Activated CD8-positive, alpha-beta T cell treated with anti-CD3 and anti-CD28 coated beads for 36 hours (primary cell): ENCODE results near the gene ATP2B2. TPM values are rescaled to one million over a fixed set of nuclear protein-coding genes. Genes with fewer than 3 reads are reported as not detected.
A peak's percentile ranks its signal among the peaks of the same experiment; 100 is the strongest.

Experiments
- ATAC-seq: fragments of 200-7000 bp; cut with Tn5 transposase; one replicate; pipeline ENCODE4 v1.10.0; 2021; ENCODE audit warnings: mild to moderate bottlenecking, moderate library complexity
- CTCF ChIA-PET: fragments of 350-600 bp; sonication (Branson Sonifier 250); formaldehyde crosslinking; loops from one replicate; lab custom pipeline; 2021; ENCODE audit warnings: antibody characterized with exemption; lab: Charles Lee
- POLR2A ChIA-PET: fragments of 350-600 bp; sonication (Branson Sonifier 250); formaldehyde crosslinking; loops from one replicate; lab custom pipeline; 2021; ENCODE audit warnings: antibody characterized with exemption; lab: Charles Lee
- DNase-seq: peaks from one replicate; pipeline ENCODE4 v3.0.0-alpha.2; 2020
- H3K27ac Mint-ChIP-seq: one replicate; pipeline ENCODE4 v1.8.0; 2021; ENCODE audit warnings: mild to moderate bottlenecking, mixed read lengths
- H3K27me3 Mint-ChIP-seq: one replicate; pipeline ENCODE4 v1.8.0; 2021; ENCODE audit warnings: mixed read lengths
- H3K36me3 Mint-ChIP-seq: one replicate; pipeline ENCODE4 v1.8.0; 2021; ENCODE audit warnings: low read depth, mixed read lengths
- H3K4me1 Mint-ChIP-seq: one replicate; pipeline ENCODE4 v1.8.0; 2021; ENCODE audit warnings: low read depth, mixed read lengths
- H3K4me3 Mint-ChIP-seq: one replicate; pipeline ENCODE4 v1.8.0; 2021; ENCODE audit warnings: mild to moderate bottlenecking, moderate library complexity, mixed read lengths
- H3K9me3 Mint-ChIP-seq: one replicate; pipeline ENCODE4 v1.8.0; 2021; ENCODE audit warnings: mixed read lengths
- CTCF ChIP-seq: fragments of 200-600 bp; IDR thresholded peaks from one replicate; pipeline ENCODE4 v1.8.0; 2022; ENCODE audit warnings: antibody characterized with exemption, mild to moderate bottlenecking
- intact Hi-C: fragments of 100-400 bp; cut with micrococcal nuclease; formaldehyde crosslinking; loops from one replicate; pipeline ENCODE4 v1.10.0; 2022
- total RNA-seq, 2 experiments: library from RNA; stranded (reverse); gene quantifications; one replicate each; pipeline ENCODE4 v1.2.3, GENCODE V29; 2021

Gene ATP2B2
- total RNA-seq, 2 experiments from 2014 or later = not detected

- no peak for TF ChIP-seq CTCF
- intact Hi-C loops = no loop called here
- ChIA-PET CTCF (no interaction called here), POLR2A (no interaction called here)
- peaks cover 3% of the 10 kb centered on the region for H3K27me3 Mint-ChIP-seq
- no peak overlapping the region for H3K27ac Mint-ChIP-seq
- DNase-seq (no peak), ATAC-seq (no peak)
- H3K36me3 Mint-ChIP-seq = no peaks in the 10 kb centered on the region
- no peaks in the 10 kb centered on the region for H3K9me3 Mint-ChIP-seq
- no peak overlapping the region for H3K4me3 Mint-ChIP-seq
- H3K4me1 Mint-ChIP-seq = peaks cover 3% of the 10 kb centered on the region
Observed at GRCh38 chr3:10447110-10447509, 58.3 kb downstream of the ATP2B2 start.

DNA sequence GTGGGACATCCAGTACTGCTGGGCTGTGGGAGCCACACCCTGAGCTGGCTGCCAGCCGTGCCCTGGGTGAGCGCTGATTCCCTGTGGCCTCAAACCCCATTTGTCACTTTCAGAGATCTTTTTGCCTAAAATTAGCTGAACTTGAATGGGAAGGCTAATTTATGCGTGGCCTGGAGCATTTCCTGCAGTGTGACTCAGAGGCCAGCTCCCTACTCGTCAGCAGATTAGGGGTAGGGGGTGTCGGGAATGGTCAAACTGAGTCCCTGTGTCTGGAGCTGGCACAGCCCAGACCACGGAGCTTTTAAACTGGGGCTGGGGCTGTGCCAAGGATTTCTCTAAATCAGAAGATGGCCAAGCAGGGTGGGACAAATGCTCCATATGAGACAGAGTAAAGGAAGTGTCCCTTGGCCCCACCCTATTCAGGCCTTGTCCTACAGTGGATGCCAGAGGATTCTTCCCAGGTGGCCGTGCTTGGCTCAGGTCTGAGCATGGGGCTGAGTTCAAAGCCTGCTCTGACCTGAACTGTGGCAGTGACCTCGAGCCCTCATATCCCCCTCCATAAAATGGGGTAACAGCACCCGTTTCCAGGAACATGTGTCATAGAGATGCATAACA, 59.7 kb downstream of the ATP2B2 start:
- Mint-ChIP-seq H3K36me3 (no peaks in the 10 kb centered on the region), H3K4me3 (no peak overlapping the region), H3K27me3 (peaks cover 3% of the 10 kb centered on the region), H3K9me3 (no peaks in the 10 kb centered on the region), H3K27ac (no peak overlapping the region), H3K4me1 (peaks cover 3% of the 10 kb centered on the region)
- ChIA-PET POLR2A (no interaction called here), CTCF (no interaction called here)
- no peak for TF ChIP-seq CTCF
- DNase-seq (no peak), ATAC-seq (no peak)
- intact Hi-C loops = no loop called here

DNA sequence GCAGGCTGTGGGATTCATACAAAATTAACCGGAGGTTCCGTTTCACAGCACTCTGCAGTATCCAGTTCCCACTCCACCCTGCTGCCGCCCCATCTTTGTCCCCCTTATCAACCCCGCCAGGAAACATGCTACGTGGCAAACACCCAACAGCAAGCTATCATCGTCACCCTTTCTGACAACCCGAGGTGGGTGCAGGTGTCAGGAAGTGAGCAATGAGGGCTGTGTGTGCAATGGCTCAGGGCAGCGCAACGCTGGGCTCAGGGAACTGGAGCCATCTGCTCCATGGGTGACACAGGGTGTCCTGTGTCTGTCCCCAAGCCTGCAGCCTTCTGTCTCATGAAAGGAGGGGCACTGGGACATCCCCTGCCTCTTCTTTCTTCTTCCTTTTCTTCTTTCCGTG, 60.9 kb downstream of the ATP2B2 start:
- peak; percentile 27 for DNase-seq
- no peak overlapping the region for H3K27ac Mint-ChIP-seq
- CTCF ChIA-PET = no interaction called here

DNA sequence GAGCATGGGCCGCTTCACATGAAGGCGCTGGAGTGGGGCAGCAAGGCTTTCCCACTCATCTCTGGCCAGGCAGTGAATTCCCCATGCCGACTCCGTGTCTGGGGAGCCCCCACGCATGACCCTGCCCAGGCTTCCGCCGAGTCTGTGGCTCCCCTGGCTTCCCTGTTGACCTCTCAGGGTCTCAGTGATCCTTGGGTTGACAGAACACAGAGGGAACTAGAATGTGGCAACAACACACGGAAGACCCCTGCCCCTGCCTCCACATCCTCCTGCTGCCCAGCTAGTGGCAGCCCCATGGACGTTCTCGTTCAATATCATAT, 61.3 kb downstream of the ATP2B2 start:
- Mint-ChIP-seq H3K4me3 (no peak overlapping the region), H3K27ac (no peak overlapping the region), H3K27me3 (peaks cover 2% of the 10 kb centered on the region), H3K36me3 (no peaks in the 10 kb centered on the region), H3K9me3 (no peaks in the 10 kb centered on the region), H3K4me1 (peaks cover 3% of the 10 kb centered on the region)
- DNase-seq (no peak), ATAC-seq (no peak)
- ChIA-PET CTCF (no interaction called here), POLR2A (no interaction called here)
- intact Hi-C loops = no loop called here
- no peak for TF ChIP-seq CTCF

More for the DNA sequence above, 60.9 kb downstream of the ATP2B2 start:
- TF ChIP-seq CTCF = no peak
- intact Hi-C loops = no loop called here
- POLR2A ChIA-PET = interaction anchor here (0.5 kb wide), 1 partner anchor 818 kb away, joined by 3 read pairs; no protein-coding TSS in a partner anchor
- ATAC-seq = peak; percentile 64
- peaks cover 2% of the 10 kb centered on the region for H3K27me3 Mint-ChIP-seq
- H3K9me3 Mint-ChIP-seq = no peaks in the 10 kb centered on the region
- no peak overlapping the region for H3K4me3 Mint-ChIP-seq
- H3K36me3 Mint-ChIP-seq = no peaks in the 10 kb centered on the region
- H3K4me1 Mint-ChIP-seq = peaks cover 3% of the 10 kb centered on the region

DNA sequence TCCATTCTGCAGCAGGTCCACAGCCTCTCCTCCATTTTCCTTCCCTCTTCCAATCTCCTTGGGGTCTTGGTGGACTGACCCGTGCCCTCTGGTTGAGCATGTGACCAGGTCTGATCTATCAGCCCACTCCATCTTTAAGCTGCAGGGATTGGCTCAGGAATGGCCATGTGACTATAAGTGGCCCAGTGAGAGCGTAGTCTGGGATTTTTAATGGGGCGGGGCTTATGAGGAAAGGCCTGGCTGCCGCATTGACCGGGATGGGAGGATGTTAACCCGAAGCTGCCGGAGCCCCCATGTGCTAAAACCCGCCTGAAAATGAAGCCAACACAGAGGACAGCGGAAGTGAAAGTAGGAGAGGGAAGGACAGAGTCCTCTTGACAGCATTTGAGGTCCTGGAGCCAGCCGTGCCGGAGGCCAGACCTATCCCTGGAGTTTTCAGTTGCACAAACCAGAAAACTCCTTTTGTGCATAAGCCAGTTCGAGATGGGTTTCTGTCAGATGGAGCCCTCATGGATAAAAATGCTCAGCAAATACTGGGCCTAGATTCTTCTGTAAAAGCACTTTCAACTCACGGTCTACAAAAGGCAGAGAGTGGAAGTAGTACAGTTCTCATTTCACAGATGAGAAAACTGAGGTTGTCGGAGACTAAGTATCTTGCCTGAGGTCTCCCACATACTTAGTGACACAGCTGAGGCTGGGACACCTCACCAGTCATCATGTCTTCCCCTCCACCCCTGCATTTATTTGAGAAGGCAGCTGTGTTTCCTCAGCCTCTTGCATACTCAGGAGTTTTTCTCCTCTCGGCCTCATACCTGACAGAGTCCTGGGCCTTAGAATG, 61.9 kb downstream of the ATP2B2 start:
- H3K4me1 Mint-ChIP-seq = peaks cover 4% of the 10 kb centered on the region
- ChIA-PET POLR2A (no interaction called here), CTCF (no interaction called here)
- H3K4me3 Mint-ChIP-seq = no peak overlapping the region
- no peak overlapping the region for H3K27ac Mint-ChIP-seq
- no peak for DNase-seq
- H3K27me3 Mint-ChIP-seq = peaks cover 2% of the 10 kb centered on the region
- H3K36me3 Mint-ChIP-seq = no peaks in the 10 kb centered on the region
- ATAC-seq = no peak
- no peak for TF ChIP-seq CTCF
- no peaks in the 10 kb centered on the region for H3K9me3 Mint-ChIP-seq
- intact Hi-C loops = no loop called here
